Central memory CD4-positive, alpha-beta T cell (primary cell): Measurements from ENCODE around the gene CARHSP1.
"Not testable (repeated sequence)": the region's sequence is repeated elsewhere in the genome, so short reads cannot be mapped to it uniquely, and the experiment has no call there.

ENCODE experiments used
- DNase-seq: peaks from one replicate; pipeline ENCODE4 v3.0.0; 2022

Gene CARHSP1

GRCh38 chr16:8853150-8853549, 15.7 kb downstream of the CARHSP1 start:
- no peak for DNase-seq

GRCh38 chr16:8852534-8852933, 16.3 kb downstream of the CARHSP1 start:
- DNase-seq = no peak

GRCh38 chr16:8851761-8852403, 16.9 kb downstream of the CARHSP1 start:
- no peak for DNase-seq

DNA sequence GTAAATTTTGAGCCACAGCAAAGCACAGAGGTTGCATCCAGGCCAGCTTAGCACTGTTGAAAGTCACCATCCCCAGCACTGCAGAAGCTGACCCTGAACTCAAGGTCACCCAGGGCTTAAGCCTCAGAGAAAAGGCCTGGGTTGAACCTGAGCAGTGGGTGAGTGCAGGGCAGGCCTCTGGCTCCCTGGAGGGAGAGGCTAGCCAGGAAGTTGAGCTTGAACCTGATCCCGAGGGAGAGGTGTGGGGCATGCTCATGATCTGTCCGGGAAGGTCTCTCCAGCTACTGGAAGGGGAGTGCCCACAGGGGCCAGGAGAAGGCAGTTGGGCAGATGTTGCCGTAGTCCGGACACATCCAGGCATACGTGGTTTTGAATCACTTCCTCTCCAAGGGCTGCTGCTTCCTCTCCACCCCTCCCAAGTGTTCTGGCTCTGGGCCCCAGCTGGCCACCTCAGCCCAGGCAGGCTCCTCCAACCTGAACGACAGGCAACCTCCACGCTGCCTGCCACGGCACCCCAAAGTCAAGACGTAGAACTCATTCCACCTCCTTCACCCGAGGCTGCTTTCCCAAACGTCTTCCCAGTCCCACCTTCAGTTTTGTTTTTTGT, 18.4 kb downstream of the CARHSP1 start:
- no peak for DNase-seq

- no peak for DNase-seq
Measured at GRCh38 chr16:8849411-8850011, 19.3 kb downstream of the CARHSP1 start.

- DNase-seq = no peak
Measured at GRCh38 chr16:8848939-8849391, 19.8 kb downstream of the CARHSP1 start.

DNA sequence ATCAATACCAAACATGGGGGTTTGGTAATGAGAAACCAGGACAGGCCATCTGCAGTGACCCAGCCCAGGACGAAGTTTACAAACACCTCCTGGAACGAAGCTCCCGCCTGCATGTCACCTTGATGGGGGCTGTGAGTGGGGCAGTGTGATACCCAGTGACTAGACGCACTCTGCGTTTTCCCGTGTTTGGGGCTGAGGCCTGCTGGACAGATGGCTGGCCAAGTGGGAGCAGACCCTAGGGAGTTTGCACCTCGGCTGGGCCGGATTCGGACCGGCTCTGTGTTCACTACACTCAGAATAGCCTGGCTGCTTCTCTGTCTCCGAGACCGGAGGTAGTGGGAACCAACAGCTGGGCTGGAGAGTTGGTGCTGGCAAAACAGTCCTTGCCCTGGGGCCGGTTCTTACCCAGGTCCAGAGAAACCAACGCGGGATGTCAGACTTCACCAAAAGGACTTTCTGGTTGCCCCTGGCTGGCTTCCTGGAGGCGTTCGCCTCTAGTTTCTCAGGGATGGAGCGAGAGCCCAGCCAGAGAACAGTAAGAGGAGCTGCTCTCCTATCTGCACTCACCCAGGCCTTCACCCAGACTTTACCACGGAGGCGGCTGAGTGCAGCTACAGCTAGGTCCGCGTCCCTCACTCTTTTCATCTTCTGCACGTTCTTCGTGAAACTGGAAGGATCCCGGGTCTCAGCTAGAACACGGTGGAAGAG, 20.4 kb downstream of the CARHSP1 start:
- DNase-seq = no peak

- no peak for DNase-seq
Measured at GRCh38 chr16:8847623-8848022, 21.2 kb downstream of the CARHSP1 start.

DNA sequence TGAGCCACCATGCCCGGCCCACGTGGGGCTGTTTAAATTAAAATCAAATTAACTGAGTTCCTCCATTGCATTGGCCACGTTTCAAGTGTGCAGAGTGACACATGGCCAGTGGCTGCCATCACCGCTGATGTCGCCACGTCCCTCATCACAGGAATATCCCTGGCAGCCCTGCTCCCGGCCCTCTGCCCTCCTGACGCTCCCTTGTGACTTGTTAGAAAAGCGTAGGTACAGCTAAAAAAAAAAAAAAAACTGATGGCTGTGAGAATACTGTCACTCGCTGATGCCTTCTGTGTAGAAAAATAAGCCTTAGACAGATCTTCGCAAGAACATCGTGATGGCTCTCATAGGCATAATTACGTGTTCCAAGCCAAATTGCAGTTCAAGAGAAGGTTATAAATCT, 21.7 kb downstream of the CARHSP1 start:
- no peak for DNase-seq

DNA sequence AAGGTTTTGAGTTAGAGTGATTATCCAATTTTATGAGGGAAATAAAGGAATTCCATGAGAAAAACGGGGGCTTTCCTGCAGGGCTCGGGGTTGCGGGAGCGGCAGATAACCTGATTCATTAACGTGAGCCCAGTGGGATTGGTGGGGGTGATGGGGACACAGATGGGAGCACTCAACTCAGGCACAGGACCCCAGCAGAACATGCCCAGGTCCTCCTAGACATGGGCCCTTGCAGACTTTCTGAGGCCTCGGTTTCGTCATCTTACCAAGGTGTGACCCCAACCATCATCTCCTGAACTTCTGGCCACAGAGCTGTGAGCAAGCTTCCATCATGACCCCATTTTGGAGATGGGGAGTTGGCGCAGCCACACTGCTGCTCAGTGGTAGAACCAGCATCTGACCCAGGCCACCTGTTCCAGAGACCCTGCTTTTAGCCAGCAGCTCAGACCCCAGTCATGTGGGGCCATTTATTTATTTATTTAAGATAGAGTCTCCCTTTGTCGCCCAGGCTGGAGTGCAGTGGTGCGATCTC, 22.3 kb downstream of the CARHSP1 start:
- DNase-seq = no peak

DNA sequence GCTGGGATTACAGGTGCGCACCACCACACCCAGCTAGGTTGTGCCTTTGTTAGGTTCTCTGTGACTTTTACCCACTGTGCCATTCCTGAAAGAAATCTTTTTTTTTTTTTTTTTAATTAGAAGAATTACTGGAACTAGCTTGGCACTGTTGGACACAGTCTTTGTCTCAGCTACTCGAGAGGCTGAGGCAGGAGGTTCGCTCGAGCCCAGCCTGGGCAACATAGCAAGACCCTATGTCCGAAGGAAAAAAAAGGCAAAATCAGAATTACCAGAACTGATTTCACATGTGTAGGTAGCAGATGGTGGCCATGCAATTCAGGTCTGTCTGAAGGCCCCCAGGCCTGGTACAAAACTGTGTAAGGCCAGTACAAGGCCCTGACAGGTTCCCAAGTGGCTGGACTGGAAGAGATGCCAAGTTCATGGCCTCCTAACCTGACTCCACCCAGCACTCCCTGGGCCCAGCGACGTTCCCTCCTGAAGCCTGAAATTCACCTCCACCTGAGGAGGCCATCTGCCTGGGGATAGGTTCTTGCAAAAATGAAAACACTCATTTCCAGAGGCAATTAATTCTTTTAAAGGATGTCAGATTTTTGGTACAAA, 23.0 kb downstream of the CARHSP1 start:
- DNase-seq = no peak

DNA sequence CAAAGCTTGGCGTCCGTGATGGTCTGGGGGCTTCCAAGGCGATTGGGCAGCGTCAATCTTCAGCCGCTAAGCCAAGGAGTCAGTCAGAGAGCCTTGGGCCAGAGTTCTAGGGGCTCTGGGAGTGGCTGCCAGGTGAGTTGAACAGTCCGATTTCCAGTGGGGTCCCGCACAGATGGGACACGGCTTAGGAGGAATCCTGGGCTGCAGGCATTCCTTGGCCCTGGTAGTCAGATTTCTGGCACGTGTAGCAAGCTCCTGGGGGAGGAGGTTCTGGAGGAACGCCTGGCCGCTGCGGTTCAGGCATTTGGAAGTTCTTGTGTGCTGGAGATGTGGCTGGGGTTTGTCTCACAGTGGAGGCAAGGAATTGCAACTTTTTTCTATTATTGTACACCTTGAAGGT, 25.5 kb downstream of the CARHSP1 start:
- not testable (repeated sequence) for DNase-seq

- not testable (repeated sequence) for DNase-seq
Measured at GRCh38 chr16:8842016-8842415, 26.8 kb downstream of the CARHSP1 start.

GRCh38 chr16:8837594-8837993, 31.2 kb downstream of the CARHSP1 start:
- not testable (repeated sequence) for DNase-seq

GRCh38 chr16:8836797-8837196, 32.0 kb downstream of the CARHSP1 start:
- not testable (repeated sequence) for DNase-seq

DNA sequence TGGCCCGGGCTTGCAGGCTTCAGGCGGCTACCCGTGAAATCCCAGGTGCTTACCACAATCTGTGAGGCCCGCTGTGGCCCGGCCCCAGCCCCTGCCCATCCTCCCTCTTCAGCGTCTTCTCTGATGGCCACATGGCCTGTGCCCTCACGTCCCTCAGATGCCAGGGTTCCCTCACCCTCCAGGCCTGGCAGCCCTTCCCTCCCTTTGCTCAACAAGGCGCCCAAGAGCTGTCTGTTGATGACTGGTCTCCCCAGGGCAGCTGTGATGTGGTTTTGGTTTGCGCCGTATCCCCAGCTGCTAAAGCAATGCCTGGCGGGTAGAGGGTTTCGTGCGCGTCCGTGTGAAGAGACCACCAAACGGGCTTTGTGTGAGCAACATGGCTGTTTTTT, 36.1 kb downstream of the CARHSP1 start:
- no peak for DNase-seq

DNA sequence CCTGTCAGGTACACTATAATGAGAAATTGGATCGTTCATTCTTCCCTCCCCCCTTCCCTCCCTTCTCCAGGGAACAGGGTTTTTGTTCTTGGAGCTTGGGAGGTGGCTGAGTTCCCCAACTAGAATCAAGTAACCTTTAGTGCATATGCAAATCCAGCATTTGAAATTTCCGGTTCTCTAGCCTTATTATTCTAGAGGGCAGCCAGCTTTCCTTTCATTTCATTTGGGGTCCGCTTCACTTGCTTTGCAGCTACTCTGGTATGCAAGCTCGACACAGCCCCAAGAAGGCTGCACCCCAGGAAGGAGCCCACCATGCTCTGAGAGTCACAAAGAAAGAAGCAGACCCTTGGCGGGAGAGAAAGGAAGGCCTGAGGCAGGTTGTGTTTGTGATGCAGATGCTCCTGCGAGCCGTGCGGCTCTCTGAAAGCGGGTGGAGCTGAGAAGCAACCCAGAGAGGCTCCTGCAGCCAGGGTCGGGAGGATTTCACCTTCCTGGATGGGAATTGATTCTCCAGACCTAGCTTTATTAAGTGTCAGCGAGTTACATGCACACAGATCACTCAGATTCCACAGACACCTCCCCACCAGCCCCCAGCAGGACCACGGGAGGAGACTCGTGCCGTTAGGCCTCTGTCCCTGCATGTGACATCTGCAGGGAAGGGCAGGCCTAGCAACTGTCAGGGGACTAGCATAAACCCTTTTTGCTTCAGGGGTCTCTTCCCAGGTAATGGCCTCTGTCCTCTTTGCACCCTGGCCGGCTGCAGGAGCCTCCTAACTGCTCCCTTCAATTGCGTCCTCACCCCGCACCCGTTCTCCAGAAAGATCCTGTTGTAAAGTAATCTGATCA, 36.7 kb downstream of the CARHSP1 start:
- no peak for DNase-seq

DNA sequence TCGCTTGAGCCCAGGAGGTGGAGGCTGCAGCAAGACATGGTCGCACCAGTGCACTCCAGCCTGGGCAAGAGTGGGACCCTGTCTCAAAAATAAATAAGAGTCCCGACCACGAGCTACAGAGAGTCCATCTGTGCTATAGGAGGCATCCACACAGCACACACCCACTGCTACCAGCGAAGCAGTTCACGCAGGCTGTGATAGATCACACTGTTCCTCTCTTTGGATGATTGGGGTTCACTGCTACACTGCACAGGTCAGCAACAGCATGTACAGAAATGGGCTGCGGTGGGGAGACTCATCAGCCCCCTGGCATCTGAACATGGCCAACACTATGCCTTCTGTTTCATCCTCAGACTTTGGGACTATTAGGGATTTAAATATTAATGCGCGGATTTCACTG, 37.4 kb downstream of the CARHSP1 start:
- no peak for DNase-seq

- DNase-seq = no peak
Measured at GRCh38 chr16:8828541-8829165, 40.2 kb downstream of the CARHSP1 start.

GRCh38 chr16:8826278-8826879, 42.4 kb downstream of the CARHSP1 start:
- DNase-seq = no peak

DNA sequence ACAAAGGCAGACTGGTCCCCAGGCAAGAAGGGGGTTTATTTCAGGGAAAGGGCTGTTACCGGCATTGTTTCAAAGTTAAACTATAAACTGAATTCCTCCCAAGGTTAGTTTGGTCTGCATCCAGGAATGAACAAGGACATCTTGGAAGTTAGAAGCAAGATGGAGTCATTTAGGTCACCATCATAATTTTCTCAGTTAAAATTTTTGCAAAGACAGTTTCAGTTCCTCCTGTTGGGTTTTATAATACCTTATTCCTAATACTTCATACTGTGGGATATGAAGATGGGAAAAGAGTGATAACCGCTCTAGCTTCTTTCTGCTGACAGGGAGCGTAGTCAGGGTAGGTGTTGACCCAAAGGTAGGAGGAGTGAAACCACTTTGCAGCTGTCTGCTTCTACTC, 46.4 kb downstream of the CARHSP1 start:
- DNase-seq = no peak
